Measurements from ENCODE around the gene VAC14.
"Not testable (repeated sequence)": the region's sequence is repeated elsewhere in the genome, so short reads cannot be mapped to it uniquely, and the experiment has no call there.

VAC14 gene

GRCh38 chr16:70744366-70744765 lies 56.6 kb downstream of the VAC14 start:
- Histone ChIP-seq H4K12ac (ENCODE audit: low read depth, low read length) (no peak overlapping the region), H3K14ac (ENCODE audit: low read length) (no peak overlapping the region), H2BK5ac (ENCODE audit: low read depth, low read length, poor library complexity) (no peak overlapping the region), H3K4me2 (ENCODE audit: low read length) (no peak overlapping the region), H3K36me3 (ENCODE audit: control insufficient read depth in 1 of 2, insufficient read depth in 2 of 2, low read length in 2 of 2) (peaks cover 17 to 29% of the 10 kb centered on the region in 2 experiments), H3K4me1 (ENCODE audit: control insufficient read depth in 1 of 2, insufficient read depth in 2 of 2, low read length in 2 of 2) (peaks cover 37 to 47% of the 10 kb centered on the region in 2 experiments), H3K4ac (ENCODE audit: low read depth, low read length) (no peak overlapping the region), H2BK120ac (ENCODE audit: insufficient read depth, low read length, poor library complexity) (no peak overlapping the region), H4K8ac (ENCODE audit: low read depth, low read length) (no peak overlapping the region), H2AK5ac (ENCODE audit: low read length) (peak overlapping the region; percentile 24), H3K9ac (ENCODE audit: low read length) (no peak overlapping the region), H3K27ac (ENCODE audit: low read depth, low read length) (no peak overlapping the region), H2AFZ (ENCODE audit: insufficient read depth, low read length, poor library complexity) (no peak overlapping the region), H3K9me3 (ENCODE audit: insufficient read depth, low read depth, low read length) (peaks cover 3% of the 10 kb centered on the region), H3K79me1 (ENCODE audit: low read length) (peaks cover 28% of the 10 kb centered on the region), H4K91ac (ENCODE audit: low read depth, low read length) (no peak overlapping the region), H2BK12ac (ENCODE audit: low read length) (no peak overlapping the region), H3K4me3 (ENCODE audit: low read depth, low read length) (no peak overlapping the region), H3K18ac (ENCODE audit: low read length) (no peak overlapping the region), H3K23ac (ENCODE audit: low read length) (no peak overlapping the region), H3K27me3 (ENCODE audit: insufficient read depth, low read length) (no peaks in the 10 kb centered on the region), H3K79me2 (ENCODE audit: control insufficient read depth, insufficient read depth, low read length, poor library complexity) (peaks cover 3% of the 10 kb centered on the region)
- no peak for DNase-seq
- no CpG with 5 or more reads among the region's 9 CpGs for WGBS (ENCODE audit: extremely low coverage, insufficient coverage, insufficient read length)

GRCh38 chr16:70743791-70744190 lies 57.2 kb downstream of the VAC14 start:
- peaks cover 34 to 42% of the 10 kb centered on the region in 2 experiments for H3K4me1 ChIP-seq (ENCODE audit: control insufficient read depth in 1 of 2, insufficient read depth in 2 of 2, low read length in 2 of 2)
- no peak overlapping the region for H3K18ac ChIP-seq (ENCODE audit: low read length)
- H2BK12ac ChIP-seq (ENCODE audit: low read length) = no peak overlapping the region
- no peak overlapping the region for H2BK5ac ChIP-seq (ENCODE audit: low read depth, low read length, poor library complexity)
- H3K79me1 ChIP-seq (ENCODE audit: low read length) = peaks cover 25% of the 10 kb centered on the region
- H4K91ac ChIP-seq (ENCODE audit: low read depth, low read length) = no peak overlapping the region
- no peak overlapping the region for H2BK120ac ChIP-seq (ENCODE audit: insufficient read depth, low read length, poor library complexity)
- H2AFZ ChIP-seq (ENCODE audit: insufficient read depth, low read length, poor library complexity) = no peak overlapping the region
- H3K27me3 ChIP-seq (ENCODE audit: insufficient read depth, low read length) = no peaks in the 10 kb centered on the region
- H3K23ac ChIP-seq (ENCODE audit: low read length) = no peak overlapping the region
- no peak overlapping the region for H3K4me2 ChIP-seq (ENCODE audit: low read length)
- no peak overlapping the region for H3K9ac ChIP-seq (ENCODE audit: low read length)
- no peak for DNase-seq
- no CpG with 5 or more reads among the region's 10 CpGs for WGBS (ENCODE audit: extremely low coverage, insufficient coverage, insufficient read length)
- no peak overlapping the region for H3K27ac ChIP-seq (ENCODE audit: low read depth, low read length)
- no peak overlapping the region for H3K4me3 ChIP-seq (ENCODE audit: low read depth, low read length)
- H3K4ac ChIP-seq (ENCODE audit: low read depth, low read length) = no peak overlapping the region
- H4K8ac ChIP-seq (ENCODE audit: low read depth, low read length) = no peak overlapping the region
- H2AK5ac ChIP-seq (ENCODE audit: low read length) = no peak overlapping the region
- no peak overlapping the region for H3K14ac ChIP-seq (ENCODE audit: low read length)
- H3K79me2 ChIP-seq (ENCODE audit: control insufficient read depth, insufficient read depth, low read length, poor library complexity) = peaks cover 3% of the 10 kb centered on the region
- no peak overlapping the region for H4K12ac ChIP-seq (ENCODE audit: low read depth, low read length)
- peaks cover 3% of the 10 kb centered on the region for H3K9me3 ChIP-seq (ENCODE audit: insufficient read depth, low read depth, low read length)
- H3K36me3 ChIP-seq (ENCODE audit: control insufficient read depth in 1 of 2, insufficient read depth in 2 of 2, low read length in 2 of 2) = peaks cover 19 to 29% of the 10 kb centered on the region in 2 experiments

- not testable (repeated sequence) for H3K27me3 ChIP-seq (ENCODE audit: insufficient read depth, low read length); H4K12ac ChIP-seq (ENCODE audit: low read depth, low read length); H2BK120ac ChIP-seq (ENCODE audit: insufficient read depth, low read length, poor library complexity); H2BK12ac ChIP-seq (ENCODE audit: low read length); H3K4ac ChIP-seq (ENCODE audit: low read depth, low read length); H3K79me2 ChIP-seq (ENCODE audit: control insufficient read depth, insufficient read depth, low read length, poor library complexity); DNase-seq; H3K23ac ChIP-seq (ENCODE audit: low read length); H3K9me3 ChIP-seq (ENCODE audit: insufficient read depth, low read depth, low read length); H3K4me3 ChIP-seq (ENCODE audit: low read depth, low read length); H3K18ac ChIP-seq (ENCODE audit: low read length); H4K91ac ChIP-seq (ENCODE audit: low read depth, low read length); H2AFZ ChIP-seq (ENCODE audit: insufficient read depth, low read length, poor library complexity); H3K9ac ChIP-seq (ENCODE audit: low read length); H3K27ac ChIP-seq (ENCODE audit: low read depth, low read length); H2AK5ac ChIP-seq (ENCODE audit: low read length); H4K8ac ChIP-seq (ENCODE audit: low read depth, low read length); H2BK5ac ChIP-seq (ENCODE audit: low read depth, low read length, poor library complexity); H3K4me2 ChIP-seq (ENCODE audit: low read length); H3K14ac ChIP-seq (ENCODE audit: low read length)
- H3K79me1 ChIP-seq (ENCODE audit: low read length) = peaks cover 25% of the 10 kb centered on the region
- H3K4me1 ChIP-seq (ENCODE audit: control insufficient read depth in 1 of 2, insufficient read depth in 2 of 2, low read length in 2 of 2) = peaks cover 26 to 34% of the 10 kb centered on the region in 2 experiments
- WGBS (ENCODE audit: extremely low coverage, insufficient coverage, insufficient read length) = no CpG with 5 or more reads among the region's 9 CpGs
- peaks cover 19 to 29% of the 10 kb centered on the region in 2 experiments for H3K36me3 ChIP-seq (ENCODE audit: control insufficient read depth in 1 of 2, insufficient read depth in 2 of 2, low read length in 2 of 2)
These were observed 58.0 kb downstream of the VAC14 start for GRCh38 chr16:70742967-70743366.

GRCh38 chr16:70741783-70742125 lies 59.2 kb downstream of the VAC14 start:
- H4K91ac ChIP-seq (ENCODE audit: low read depth, low read length) = peak overlapping the region; percentile 23
- H3K23ac ChIP-seq (ENCODE audit: low read length) = no peak overlapping the region
- H2BK12ac ChIP-seq (ENCODE audit: low read length) = peak overlapping the region; percentile 11
- DNase-seq = no peak
- H4K8ac ChIP-seq (ENCODE audit: low read depth, low read length) = no peak overlapping the region
- H3K4me3 ChIP-seq (ENCODE audit: low read depth, low read length) = no peak overlapping the region
- no peak overlapping the region for H3K4ac ChIP-seq (ENCODE audit: low read depth, low read length)
- H2AFZ ChIP-seq (ENCODE audit: insufficient read depth, low read length, poor library complexity) = no peak overlapping the region
- H3K4me2 ChIP-seq (ENCODE audit: low read length) = no peak overlapping the region
- no CpG with 5 or more reads among the region's 9 CpGs for WGBS (ENCODE audit: extremely low coverage, insufficient coverage, insufficient read length)
- H3K4me1 ChIP-seq (ENCODE audit: control insufficient read depth in 1 of 2, insufficient read depth in 2 of 2, low read length in 2 of 2) = peaks cover 20 to 24% of the 10 kb centered on the region in 2 experiments
- no peak overlapping the region for H3K27ac ChIP-seq (ENCODE audit: low read depth, low read length)
- H3K9me3 ChIP-seq (ENCODE audit: insufficient read depth, low read depth, low read length) = no peaks in the 10 kb centered on the region
- no peak overlapping the region for H4K12ac ChIP-seq (ENCODE audit: low read depth, low read length)
- peak overlapping the region; percentile 9 for H3K18ac ChIP-seq (ENCODE audit: low read length)
- no peaks in the 10 kb centered on the region for H3K79me2 ChIP-seq (ENCODE audit: control insufficient read depth, insufficient read depth, low read length, poor library complexity)
- H3K9ac ChIP-seq (ENCODE audit: low read length) = no peak overlapping the region
- H2BK120ac ChIP-seq (ENCODE audit: insufficient read depth, low read length, poor library complexity) = peak overlapping the region; percentile 31
- no peak overlapping the region for H2BK5ac ChIP-seq (ENCODE audit: low read depth, low read length, poor library complexity)
- peaks cover 19 to 29% of the 10 kb centered on the region in 2 experiments for H3K36me3 ChIP-seq (ENCODE audit: control insufficient read depth in 1 of 2, insufficient read depth in 2 of 2, low read length in 2 of 2)
- no peaks in the 10 kb centered on the region for H3K27me3 ChIP-seq (ENCODE audit: insufficient read depth, low read length)
- H3K14ac ChIP-seq (ENCODE audit: low read length) = no peak overlapping the region
- H2AK5ac ChIP-seq (ENCODE audit: low read length) = peak overlapping the region; percentile 20
- H3K79me1 ChIP-seq (ENCODE audit: low read length) = peaks cover 21% of the 10 kb centered on the region
